HCT116 (cell line): ENCODE data around the gene PPM1E.

Experiments
- CTCF ChIP-seq, 3 experiments: fragments of 200-600 bp in 1 of 3; sonication (generic) in 1 of 3; IDR thresholded peaks in 2 of 3; conservative IDR thresholded peaks in 1 of 3; 2 replicates each; pipeline ENCODE4 v1.5.1; 2012 to 2017; ENCODE audit warnings: low read depth in 2 of 3, low read length in 2 of 3, antibody characterized with exemption in 1 of 3, borderline replicate concordance in 1 of 3, control low read depth in 1 of 3, mild to moderate bottlenecking in 1 of 3, mixed read lengths in 1 of 3, mixed run types in 1 of 3, moderate library complexity in 1 of 3; ENCODE audit not compliant: insufficient read depth in 1 of 3
- SP1 ChIP-seq: IDR thresholded peaks from 2 replicates; pipeline ENCODE4 v1.6.1; 2012; ENCODE audit warnings: low read depth

GRCh38 chr17:58968426-58969061, 212.9 kb downstream of the PPM1E start:
- TF ChIP-seq CTCF (IDR thresholded peaks at IDR 0.05 in 2 of 3, conservative IDR thresholded peaks at IDR 0.05 in 1 of 3; ENCODE audit: borderline replicate concordance in 1 of 3, insufficient read depth in 1 of 3, low read depth in 2 of 3, low read length in 2 of 3) (no peak), SP1 (no peak)
